Activated naive CD8-positive, alpha-beta T cell treated with anti-CD3 and anti-CD28 coated beads, Interleukin-2, amount 50 U/mL, for 24 hours (primary cell): ENCODE results near the gene WDR54.

ENCODE experiments used
- ATAC-seq: fragments of 150-1000 bp; cut with Tn5 transposase; one replicate; pipeline ENCODE4 v1.10.0; 2021
- DNase-seq: peaks from one replicate; pipeline ENCODE4 v3.0.0; 2021
- H3K27ac Mint-ChIP-seq: one replicate; pipeline ENCODE4 v1.8.0; 2021; ENCODE audit warnings: mild to moderate bottlenecking, mixed read lengths
- H3K27me3 Mint-ChIP-seq: one replicate; pipeline ENCODE4 v1.8.0; 2021; ENCODE audit warnings: mixed read lengths
- H3K36me3 Mint-ChIP-seq: one replicate; pipeline ENCODE4 v1.8.0; 2021; ENCODE audit warnings: low read depth, mixed read lengths
- H3K4me1 Mint-ChIP-seq: one replicate; pipeline ENCODE4 v1.8.0; 2021; ENCODE audit warnings: mixed read lengths
- H3K4me3 Mint-ChIP-seq: one replicate; pipeline ENCODE4 v1.8.0; 2021; ENCODE audit warnings: mild to moderate bottlenecking, moderate library complexity, mixed read lengths
- H3K9me3 Mint-ChIP-seq: one replicate; pipeline ENCODE4 v1.8.0; 2021; ENCODE audit warnings: mixed read lengths

Gene WDR54

DNA sequence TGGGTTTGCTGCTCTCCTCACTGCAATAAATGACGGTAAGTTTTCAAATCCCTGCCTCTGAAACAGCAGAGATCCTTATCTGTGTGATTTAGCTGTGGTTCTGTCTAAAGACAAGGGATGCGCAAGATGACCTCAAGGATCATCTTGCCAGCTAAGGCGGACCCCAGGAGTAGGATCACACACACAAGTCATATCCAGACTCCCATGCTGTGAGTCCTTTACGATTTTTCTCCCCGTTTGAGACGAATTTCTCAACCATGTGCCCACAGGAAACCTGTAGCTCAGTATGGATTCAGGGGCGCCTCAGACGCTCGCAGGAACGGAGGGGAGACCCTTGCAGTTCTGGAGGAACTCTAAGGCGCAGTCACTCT, 30.3 kb upstream of the WDR54 start:
- ATAC-seq = peak; percentile 34
- H3K4me3 Mint-ChIP-seq = no peak overlapping the region
- no peak for DNase-seq
- H3K27me3 Mint-ChIP-seq = peaks cover 5% of the 10 kb centered on the region
- H3K27ac Mint-ChIP-seq = peak overlapping the region; percentile 88
- no peaks in the 10 kb centered on the region for H3K9me3 Mint-ChIP-seq
- no peaks in the 10 kb centered on the region for H3K36me3 Mint-ChIP-seq
- H3K4me1 Mint-ChIP-seq = peaks cover 6% of the 10 kb centered on the region

DNA sequence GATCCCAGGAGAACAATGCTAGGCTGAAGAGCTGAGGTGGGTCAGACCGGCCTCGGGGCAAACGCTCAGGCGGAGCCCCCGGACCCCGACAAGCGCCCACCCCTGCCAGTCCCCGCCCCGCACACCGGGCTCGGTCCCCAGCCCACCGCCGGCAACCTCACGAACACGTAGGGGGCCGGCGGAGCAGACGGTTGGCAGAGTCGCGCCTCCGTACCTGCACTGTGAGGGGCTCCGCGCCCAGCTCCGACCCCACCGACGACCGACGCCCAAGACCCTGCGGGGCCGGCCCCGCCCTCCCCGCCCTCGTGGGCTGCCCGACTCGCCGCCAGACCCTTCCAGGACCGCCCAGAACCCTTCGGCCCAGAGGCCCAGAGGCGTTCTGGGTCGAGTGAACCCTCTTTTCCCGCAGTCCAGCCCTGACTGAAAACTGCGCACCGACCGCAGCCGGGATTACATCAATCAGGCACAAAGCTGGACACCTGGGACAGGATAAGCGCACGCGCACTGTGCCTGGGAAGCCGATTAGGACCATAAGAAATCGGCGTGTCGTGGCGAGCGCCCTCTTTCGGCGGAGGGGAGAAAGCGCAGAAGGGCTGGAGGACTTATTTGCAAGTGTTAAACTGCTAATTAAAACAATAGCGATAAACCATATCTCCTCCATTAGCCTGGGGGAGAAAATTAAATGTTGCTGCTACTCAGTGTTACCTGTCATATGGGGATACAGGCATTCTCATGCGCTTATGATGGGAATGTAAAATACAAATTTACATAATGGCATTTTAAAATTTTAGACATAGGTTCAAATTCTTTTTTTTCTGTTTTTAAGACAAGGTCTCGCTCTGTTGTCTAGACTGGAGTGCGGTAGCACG, 29.7 kb upstream of the WDR54 start:
- Mint-ChIP-seq H3K4me1 (peaks cover 6% of the 10 kb centered on the region), H3K27ac (peak overlapping the region; percentile 99), H3K4me3 (no peak overlapping the region), H3K27me3 (peaks cover 5% of the 10 kb centered on the region), H3K9me3 (no peaks in the 10 kb centered on the region), H3K36me3 (no peaks in the 10 kb centered on the region)
- peak; percentile 81 for ATAC-seq
- DNase-seq = peak; percentile 97

DNA sequence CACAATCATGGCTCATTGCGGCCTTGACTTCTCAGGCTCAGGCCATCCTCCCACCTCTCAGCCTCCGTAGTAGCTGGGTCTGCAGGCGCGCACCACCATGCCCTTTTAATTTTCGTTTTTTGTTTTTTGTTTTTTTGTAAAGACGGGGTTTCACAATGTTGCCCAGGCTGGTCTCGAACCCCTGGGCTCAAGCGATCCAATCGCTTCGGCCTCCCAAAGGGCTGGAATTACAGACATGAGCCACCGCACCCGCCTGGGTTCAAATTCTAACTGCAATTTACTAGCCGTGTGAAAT, 29.1 kb upstream of the WDR54 start:
- Mint-ChIP-seq H3K4me1 (peaks cover 6% of the 10 kb centered on the region), H3K4me3 (no peak overlapping the region), H3K9me3 (no peaks in the 10 kb centered on the region), H3K36me3 (no peaks in the 10 kb centered on the region), H3K27me3 (peaks cover 5% of the 10 kb centered on the region), H3K27ac (no peak overlapping the region)
- no peak for DNase-seq
- no peak for ATAC-seq

DNA sequence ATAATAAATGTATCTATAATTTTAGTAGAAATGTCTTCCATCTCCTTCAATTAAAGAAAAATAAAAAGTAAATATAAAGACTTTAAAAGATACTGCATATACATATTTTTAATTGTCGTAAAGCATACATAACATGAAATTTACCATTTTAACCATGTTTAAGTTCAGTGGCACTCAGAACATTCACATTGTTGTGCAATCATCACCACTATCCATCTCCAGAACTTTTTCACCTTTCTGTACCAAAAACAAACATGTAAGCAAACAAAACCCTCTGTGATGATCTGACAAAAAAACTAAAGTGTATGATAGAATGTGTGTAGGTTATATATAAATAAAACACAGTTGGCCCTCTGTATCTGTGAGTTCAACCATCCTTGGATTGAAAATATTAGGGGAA, 28.0 kb upstream of the WDR54 start:
- peaks cover 5% of the 10 kb centered on the region for H3K27me3 Mint-ChIP-seq
- H3K27ac Mint-ChIP-seq = no peak overlapping the region
- DNase-seq (no peak), ATAC-seq (no peak)
- no peaks in the 10 kb centered on the region for H3K9me3 Mint-ChIP-seq
- H3K36me3 Mint-ChIP-seq = no peaks in the 10 kb centered on the region
- no peak overlapping the region for H3K4me3 Mint-ChIP-seq
- H3K4me1 Mint-ChIP-seq = peaks cover 6% of the 10 kb centered on the region

DNA sequence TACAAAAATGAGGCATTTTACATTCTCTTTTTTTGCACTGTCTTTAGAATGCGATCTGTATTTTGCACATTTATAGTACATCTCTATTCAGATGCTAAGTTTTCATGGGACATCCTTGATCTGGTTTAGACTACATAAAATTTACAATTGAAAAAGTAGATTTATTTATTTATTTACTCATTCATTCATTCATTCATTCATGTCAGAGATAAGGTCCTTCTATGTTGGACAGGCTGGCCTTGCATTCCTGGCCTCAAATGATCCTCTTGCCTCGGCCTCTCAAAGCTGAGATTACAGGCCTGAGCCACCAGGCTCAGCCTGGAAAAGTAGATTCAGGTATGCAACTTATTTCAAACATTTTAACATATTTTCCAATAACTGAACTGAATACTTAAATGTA, 25.4 kb upstream of the WDR54 start:
- Mint-ChIP-seq H3K4me1 (peaks cover 4% of the 10 kb centered on the region), H3K4me3 (no peak overlapping the region), H3K9me3 (no peaks in the 10 kb centered on the region), H3K27me3 (peaks cover 5% of the 10 kb centered on the region), H3K36me3 (no peaks in the 10 kb centered on the region), H3K27ac (no peak overlapping the region)
- ATAC-seq (no peak), DNase-seq (no peak)

DNA sequence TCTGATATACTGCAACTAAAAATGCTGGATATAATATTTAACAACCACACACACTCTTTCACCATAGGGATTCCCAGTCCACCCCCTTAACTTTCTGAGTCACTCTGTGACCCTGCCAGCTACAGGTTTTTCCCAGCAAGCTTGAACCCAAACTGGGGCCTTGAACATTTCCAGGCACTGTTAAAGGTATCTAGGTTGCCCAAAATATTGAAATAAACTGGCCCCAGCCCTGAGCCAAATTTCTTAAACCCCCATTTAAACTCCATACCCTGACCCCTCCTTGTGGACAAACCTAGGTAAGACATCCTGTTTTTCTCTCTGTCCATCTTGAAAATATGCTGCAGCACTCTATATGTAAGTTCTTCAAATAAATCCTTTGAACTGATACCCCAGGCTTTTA, 21.7 kb upstream of the WDR54 start:
- Mint-ChIP-seq H3K4me3 (no peak overlapping the region), H3K36me3 (no peaks in the 10 kb centered on the region), H3K9me3 (no peaks in the 10 kb centered on the region), H3K27me3 (peaks cover 3% of the 10 kb centered on the region), H3K27ac (no peak overlapping the region), H3K4me1 (no peaks in the 10 kb centered on the region)
- no peak for ATAC-seq
- DNase-seq = no peak

DNA sequence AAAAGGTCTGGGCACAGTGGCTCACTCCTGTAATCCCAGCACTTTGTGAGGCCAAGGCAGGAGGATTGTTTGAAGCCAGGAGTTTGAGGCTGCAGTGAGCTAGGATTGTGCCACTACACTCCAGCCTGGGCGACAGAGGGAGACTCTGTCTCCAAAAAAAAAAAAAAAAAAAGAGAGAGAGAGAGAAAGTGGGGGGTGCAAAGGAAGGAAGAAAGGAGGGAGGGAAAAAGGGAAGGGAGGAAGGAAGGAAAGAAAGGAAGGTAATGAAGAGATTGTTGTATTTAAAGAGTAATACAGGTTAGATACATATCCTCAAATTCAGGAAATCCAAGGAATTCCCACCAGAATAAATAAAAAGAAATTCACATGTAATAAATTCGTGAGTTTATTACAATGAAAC, 19.6 kb upstream of the WDR54 start:
- Mint-ChIP-seq H3K9me3 (no peaks in the 10 kb centered on the region), H3K36me3 (no peaks in the 10 kb centered on the region), H3K4me3 (no peak overlapping the region), H3K4me1 (no peaks in the 10 kb centered on the region), H3K27me3 (no peaks in the 10 kb centered on the region), H3K27ac (no peak overlapping the region)
- ATAC-seq (no peak), DNase-seq (no peak)

DNA sequence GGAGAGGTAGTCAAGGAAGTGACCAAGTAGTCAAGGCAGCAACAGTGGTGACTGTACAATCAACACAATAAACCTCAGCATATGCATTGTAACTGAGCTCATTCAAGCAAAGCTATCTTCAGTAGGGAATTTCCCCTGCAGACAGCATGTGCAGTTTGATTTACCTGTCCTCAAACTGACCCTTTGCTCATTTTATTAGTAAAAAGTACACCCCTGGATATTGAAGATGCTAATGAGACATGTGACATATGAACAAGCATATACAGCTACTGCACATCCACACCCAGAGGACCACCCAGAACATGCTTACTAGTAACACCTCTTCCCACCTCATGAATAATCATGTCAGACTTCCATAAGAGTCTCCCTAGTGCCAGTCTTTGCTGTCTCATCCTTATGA, 15.5 kb upstream of the WDR54 start:
- no peak for DNase-seq
- no peak for ATAC-seq
- Mint-ChIP-seq H3K9me3 (no peaks in the 10 kb centered on the region), H3K36me3 (no peaks in the 10 kb centered on the region), H3K27ac (no peak overlapping the region), H3K4me1 (no peaks in the 10 kb centered on the region), H3K4me3 (no peak overlapping the region), H3K27me3 (peaks cover 3% of the 10 kb centered on the region)

DNA sequence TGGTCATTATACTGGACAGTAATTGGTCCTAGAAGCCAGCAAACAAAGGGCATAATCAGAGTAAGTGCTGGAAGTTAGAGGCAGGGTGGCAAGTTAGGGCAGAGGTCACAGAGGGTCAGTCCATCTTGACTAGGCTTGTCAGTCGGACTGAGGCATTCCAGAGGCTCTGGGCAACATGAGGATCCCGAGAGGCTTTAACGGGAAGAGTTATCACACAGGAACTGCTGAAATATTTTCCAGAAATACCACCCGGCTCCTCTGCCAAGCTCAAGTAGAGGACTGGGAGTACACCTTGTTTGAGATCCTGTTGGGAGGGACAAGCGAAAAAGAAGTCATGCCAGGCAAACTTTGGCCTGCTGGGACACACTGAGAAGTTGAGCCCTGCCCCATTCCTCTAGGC, 13.8 kb upstream of the WDR54 start:
- DNase-seq (no peak), ATAC-seq (no peak)
- H3K4me3 Mint-ChIP-seq = no peak overlapping the region

DNA sequence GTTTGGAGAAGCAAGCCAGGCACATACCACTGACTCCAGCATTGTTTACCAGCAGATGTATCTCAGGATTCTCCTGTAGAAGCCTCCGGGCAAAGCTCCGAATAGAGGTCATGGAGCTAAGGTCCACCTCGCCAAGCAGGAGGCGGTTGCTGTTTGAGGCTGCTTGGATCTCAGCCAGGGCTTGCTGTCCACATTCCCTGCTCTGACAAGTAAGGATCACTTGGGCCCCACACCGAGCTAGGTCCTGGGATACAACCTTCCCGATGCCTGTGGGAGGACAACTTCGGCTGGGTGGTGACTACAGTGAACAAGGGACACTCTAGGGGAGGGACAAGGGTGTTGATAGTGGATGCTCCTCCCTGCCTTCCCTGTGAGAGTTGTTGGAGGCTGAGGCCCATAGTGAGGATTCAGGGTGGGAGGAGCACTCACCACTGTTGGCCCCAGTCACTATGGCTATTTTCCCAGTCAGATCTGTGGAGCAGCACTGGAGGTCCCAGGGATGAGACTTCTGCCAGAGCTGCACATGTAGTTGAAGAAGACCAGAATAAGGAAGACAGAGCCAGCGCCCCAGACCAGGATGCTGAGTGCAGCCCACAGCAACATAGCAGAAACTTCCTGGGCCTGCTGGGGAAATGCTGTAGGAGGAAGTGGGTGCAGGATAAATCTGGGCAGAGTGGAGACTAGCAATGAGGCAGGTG, 8.4 kb upstream of the WDR54 start:
- Mint-ChIP-seq H3K9me3 (no peaks in the 10 kb centered on the region), H3K36me3 (no peaks in the 10 kb centered on the region), H3K4me3 (no peak overlapping the region), H3K27ac (no peak overlapping the region), H3K4me1 (peaks cover 27% of the 10 kb centered on the region), H3K27me3 (no peaks in the 10 kb centered on the region)
- ATAC-seq (no peak), DNase-seq (no peak)

More for the DNA sequence above, 13.8 kb upstream of the WDR54 start:
- no peaks in the 10 kb centered on the region for H3K36me3 Mint-ChIP-seq
- H3K27ac Mint-ChIP-seq = no peak overlapping the region
- peaks cover 3% of the 10 kb centered on the region for H3K27me3 Mint-ChIP-seq
- H3K4me1 Mint-ChIP-seq = no peaks in the 10 kb centered on the region
- H3K9me3 Mint-ChIP-seq = no peaks in the 10 kb centered on the region

DNA sequence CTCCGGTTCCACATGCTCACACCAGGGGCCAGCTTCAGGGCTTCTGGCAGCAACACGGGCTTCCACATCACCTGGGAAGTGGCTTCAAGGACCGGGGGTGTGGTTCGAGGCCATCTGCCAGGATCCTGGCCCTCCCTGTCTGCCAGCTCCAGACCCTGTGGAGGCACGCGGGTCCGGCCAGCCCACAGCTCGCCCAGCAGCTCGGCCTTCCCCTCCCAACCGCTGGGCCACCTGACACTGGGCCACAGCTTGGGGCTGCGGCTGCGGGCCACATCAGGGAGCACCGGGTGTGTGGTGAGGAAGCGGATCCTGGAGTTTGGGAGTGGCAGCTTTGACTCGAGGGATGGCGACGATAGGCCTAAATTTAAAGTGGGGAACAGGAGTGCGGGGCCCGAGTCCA, 7.1 kb upstream of the WDR54 start:
- H3K4me1 Mint-ChIP-seq = peaks cover 29% of the 10 kb centered on the region
- DNase-seq (no peak), ATAC-seq (no peak)
- no peaks in the 10 kb centered on the region for H3K9me3 Mint-ChIP-seq
- no peaks in the 10 kb centered on the region for H3K27me3 Mint-ChIP-seq
- peak overlapping the region; percentile 66 for H3K4me3 Mint-ChIP-seq
- H3K36me3 Mint-ChIP-seq = no peaks in the 10 kb centered on the region
- H3K27ac Mint-ChIP-seq = no peak overlapping the region

DNA sequence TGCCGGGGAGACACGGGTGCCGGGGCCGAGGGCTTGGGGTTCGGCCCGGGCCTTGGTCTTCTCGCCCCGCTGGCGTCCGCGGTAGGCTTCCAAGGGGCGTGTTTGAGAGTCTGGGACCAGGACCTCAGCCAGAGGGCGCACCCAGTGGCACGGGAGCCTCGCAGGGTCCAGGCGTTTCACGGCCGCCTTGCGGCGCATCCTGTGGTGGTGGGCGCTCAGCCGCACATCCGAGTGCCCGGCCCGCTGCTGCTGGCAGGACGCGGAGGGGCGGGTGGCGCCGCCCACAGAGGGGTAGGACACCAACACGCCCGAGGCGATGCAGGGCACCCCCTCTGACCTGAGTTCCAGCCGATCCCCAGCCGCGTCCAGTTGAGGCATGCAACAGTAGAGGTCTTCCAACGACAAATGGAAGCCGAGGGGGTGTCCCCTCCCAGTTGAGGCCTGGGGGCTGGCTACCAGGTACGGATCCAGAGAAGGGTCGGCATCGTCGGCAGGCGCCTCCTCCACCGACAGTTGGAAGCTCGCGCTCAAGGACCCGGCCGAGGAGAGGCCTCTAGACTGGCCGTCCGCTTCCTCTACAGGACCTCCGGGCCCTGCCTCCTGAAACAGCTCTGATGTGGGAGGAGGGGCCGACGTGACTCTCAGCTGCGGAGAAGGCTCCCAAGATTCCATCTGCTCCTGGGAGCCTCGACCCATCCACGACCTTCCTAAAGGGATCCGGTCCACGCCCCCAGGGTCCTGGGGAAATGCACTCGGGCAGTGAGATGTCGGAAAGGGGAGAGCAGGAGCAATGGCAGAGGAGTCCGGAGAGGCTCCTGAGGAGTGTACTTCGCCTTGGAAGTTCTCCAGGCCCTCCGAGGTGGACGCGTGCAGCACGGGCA, 6.4 kb upstream of the WDR54 start:
- Mint-ChIP-seq H3K27me3 (no peaks in the 10 kb centered on the region), H3K4me3 (peak overlapping the region; percentile 66), H3K36me3 (no peaks in the 10 kb centered on the region), H3K9me3 (no peaks in the 10 kb centered on the region), H3K4me1 (peaks cover 32% of the 10 kb centered on the region), H3K27ac (no peak overlapping the region)
- DNase-seq = peak; percentile 41
- ATAC-seq = peak; percentile 33

DNA sequence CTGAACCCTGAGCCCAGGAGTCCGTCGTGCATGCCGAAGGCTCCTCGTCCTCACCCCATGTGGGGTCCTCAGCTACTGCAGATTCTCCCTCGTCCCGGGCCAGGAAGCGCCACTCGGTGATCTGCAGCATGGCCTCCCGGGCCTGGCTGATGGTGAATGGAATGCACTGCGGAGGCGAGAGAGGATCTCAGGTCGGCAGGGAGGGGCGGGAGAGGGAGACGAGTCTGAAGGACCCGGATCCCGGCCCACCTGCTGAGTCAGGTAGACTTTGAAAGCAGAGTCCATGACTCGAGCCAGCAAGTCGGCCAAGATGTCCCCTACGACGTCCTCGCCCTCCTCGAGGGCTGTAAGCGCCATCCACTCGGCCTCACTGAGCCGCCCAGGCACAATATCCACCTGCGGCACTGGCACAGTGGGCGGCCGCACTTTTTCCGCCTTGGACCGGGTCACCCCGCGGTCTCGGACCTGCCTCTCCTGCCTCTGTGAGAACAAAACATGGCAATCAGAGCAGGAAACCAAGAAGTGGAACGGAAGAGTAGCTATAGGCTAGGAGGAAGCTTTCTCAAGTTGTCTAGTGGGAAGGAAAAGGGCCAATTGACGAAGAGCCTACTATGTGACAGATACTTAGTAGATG, 5.7 kb upstream of the WDR54 start:
- peak; percentile 9 for ATAC-seq
- H3K9me3 Mint-ChIP-seq = no peaks in the 10 kb centered on the region
- no peaks in the 10 kb centered on the region for H3K36me3 Mint-ChIP-seq
- H3K27me3 Mint-ChIP-seq = no peaks in the 10 kb centered on the region
- no peak overlapping the region for H3K27ac Mint-ChIP-seq
- H3K4me1 Mint-ChIP-seq = peaks cover 37% of the 10 kb centered on the region
- DNase-seq = no peak
- peak overlapping the region; percentile 63 for H3K4me3 Mint-ChIP-seq

DNA sequence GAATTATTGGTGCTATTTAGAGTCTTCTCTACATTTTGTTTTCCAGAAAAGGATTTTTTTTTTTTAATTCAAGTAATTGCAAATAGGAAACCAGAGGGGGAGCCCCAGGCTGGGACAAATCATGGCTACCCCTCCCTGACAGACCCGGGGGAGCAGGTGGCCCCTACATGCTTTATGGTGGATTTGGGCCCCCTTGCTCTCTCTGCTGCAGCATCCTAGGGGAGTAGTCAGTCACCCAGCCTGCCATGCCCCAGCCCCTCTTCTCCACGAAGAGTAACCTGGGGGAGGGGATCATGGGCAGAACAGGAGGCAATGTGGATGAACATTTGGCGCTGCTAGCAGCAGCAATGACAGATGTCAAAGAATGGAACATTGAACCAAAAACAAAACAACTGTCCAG, 4.8 kb upstream of the WDR54 start:
- no peaks in the 10 kb centered on the region for H3K27me3 Mint-ChIP-seq
- H3K36me3 Mint-ChIP-seq = no peaks in the 10 kb centered on the region
- no peak overlapping the region for H3K27ac Mint-ChIP-seq
- no peak overlapping the region for H3K4me3 Mint-ChIP-seq
- H3K9me3 Mint-ChIP-seq = no peaks in the 10 kb centered on the region
- no peak for ATAC-seq
- peaks cover 43% of the 10 kb centered on the region for H3K4me1 Mint-ChIP-seq
- DNase-seq = no peak
